UCSD-AML1 (cell line): ENCODE results near the gene CD226.
"Not testable (repeated sequence)": the region's sequence is repeated elsewhere in the genome, so short reads cannot be mapped to it uniquely, and the experiment has no call there.

Experiments
- DNase-seq: peaks from one replicate; lab custom pipeline; 2025; ENCODE audit not compliant: unreplicated experiment; lab: John Stamatoyannopoulos, UW

CD226 gene

GRCh38 chr18:69947361-69948133 lies at the start of gene CD226:
CD226 (minus strand) TSS chr18:69947873; CDS start chr18:69947406, 467 bp downstream.
- no peak for DNase-seq

GRCh38 chr18:69996951-69997798 lies 49.5 kb upstream of the CD226 start:
- DNase-seq = no peak

- DNase-seq = no peak
Observed at GRCh38 chr18:69996417-69996816, 48.7 kb upstream of the CD226 start.

GRCh38 chr18:69995774-69996173 lies 48.1 kb upstream of the CD226 start:
- DNase-seq = no peak

- no peak for DNase-seq
Observed at GRCh38 chr18:69992776-69993175, 45.1 kb upstream of the CD226 start.

- DNase-seq = no peak
Observed at GRCh38 chr18:69987870-69988269, 40.2 kb upstream of the CD226 start.

GRCh38 chr18:69985239-69985638 lies 37.6 kb upstream of the CD226 start:
- no peak for DNase-seq

- DNase-seq = no peak
Observed at GRCh38 chr18:69982417-69982816, 34.7 kb upstream of the CD226 start.

- DNase-seq = no peak
Observed at GRCh38 chr18:69981948-69982347, 34.3 kb upstream of the CD226 start.

- DNase-seq = no peak
Observed at GRCh38 chr18:69980982-69981804, 33.5 kb upstream of the CD226 start.

- no peak for DNase-seq
Observed at GRCh38 chr18:69980509-69980908, 32.8 kb upstream of the CD226 start.

GRCh38 chr18:69978732-69979715 lies 31.4 kb upstream of the CD226 start:
- no peak for DNase-seq

- DNase-seq = not testable (repeated sequence)
Observed at GRCh38 chr18:69975294-69975693, 27.6 kb upstream of the CD226 start.

GRCh38 chr18:69974365-69974764 lies 26.7 kb upstream of the CD226 start:
- DNase-seq = no peak

- DNase-seq = no peak
Observed at GRCh38 chr18:69969491-69969890, 21.8 kb upstream of the CD226 start.

GRCh38 chr18:69968039-69968438 lies 20.4 kb upstream of the CD226 start:
- no peak for DNase-seq

- no peak for DNase-seq
Observed at GRCh38 chr18:69963196-69963595, 15.5 kb upstream of the CD226 start.

- peak; percentile 11 for DNase-seq
Observed at GRCh38 chr18:69961718-69962117, 14.0 kb upstream of the CD226 start.

GRCh38 chr18:69958422-69958821 lies 10.7 kb upstream of the CD226 start:
- DNase-seq = no peak

- DNase-seq = no peak
Observed at GRCh38 chr18:69957747-69958146, 10.1 kb upstream of the CD226 start.
